ENCODE measurements around the gene ZBTB16. TPM values are rescaled to one million over a fixed set of nuclear protein-coding genes. Genes with fewer than 3 reads are reported as not detected.

The ZBTB16 gene
- total RNA-seq, 1 experiment from 2014 or later, result 0.21 TPM

GRCh38 chr11:114178656-114179055 is 119.1 kb downstream of the ZBTB16 start:
- no peak for TF ChIP-seq POLR2AphosphoS5 (IDR thresholded peaks at IDR 0.05; ENCODE audit: low read depth, low read length)
- TF ChIP-seq CTCF (IDR thresholded peaks at IDR 0.05), result no peak
- no peak for TF ChIP-seq REST (IDR thresholded peaks at IDR 0.05; ENCODE audit: insufficient read depth in 1 of 2, low read depth in 2 of 2, low read length in 1 of 2)
- no peak for TF ChIP-seq TCF7L2 (IDR thresholded peaks at IDR 0.05; ENCODE audit: low read depth, low read length)
- no peak for TF ChIP-seq SIN3A (IDR thresholded peaks at IDR 0.05; ENCODE audit: borderline replicate concordance, insufficient read depth, low read depth, low read length)
- CTCF ChIA-PET, result no interaction called here
- in situ Hi-C loops (cut with HindIII; ENCODE audit: low pct_unique_long_range_greater_than_20kb, low sequenced_read_pairs) (no loop called here), intact Hi-C loops (cut with micrococcal nuclease; ENCODE audit: unreplicated experiment) (no loop called here)
- Histone ChIP-seq H3K36me3 (ENCODE audit: control insufficient read depth, insufficient read depth, low read length) (no peaks in the 10 kb centered on the region), H3K9me3 (ENCODE audit: control insufficient read depth, insufficient read depth, low read depth, low read length) (no peaks in the 10 kb centered on the region), H3K27me3 (ENCODE audit: control insufficient read depth, insufficient read depth, low read length) (peaks cover 26% of the 10 kb centered on the region), H3K4me1 (ENCODE audit: control insufficient read depth, insufficient read depth, low read length) (no peaks in the 10 kb centered on the region), H3K4me3 (ENCODE audit: low read depth in 2 of 2, low read length in 2 of 2) (no peak overlapping the region), H3K27ac (ENCODE audit: low read length) (no peak overlapping the region)
- POLR2A ChIA-PET, result no interaction called here
- no TSS peak for BruUV-seq (replicated peaks)
- ATAC-seq, result no peak
- DNase-seq (ENCODE audit: low read depth, low spot score), result no peak

- intact Hi-C loops (cut with micrococcal nuclease; ENCODE audit: unreplicated experiment) (no loop called here), in situ Hi-C loops (cut with HindIII; ENCODE audit: low pct_unique_long_range_greater_than_20kb, low sequenced_read_pairs) (no loop called here)
- ATAC-seq (no peak), DNase-seq (ENCODE audit: low read depth, low spot score) (no peak)
- no peaks in the 10 kb centered on the region for H3K9me3 ChIP-seq (ENCODE audit: control insufficient read depth, insufficient read depth, low read depth, low read length)
- no peak overlapping the region for H3K4me3 ChIP-seq (ENCODE audit: low read depth in 2 of 2, low read length in 2 of 2)
- H3K27ac ChIP-seq (ENCODE audit: low read length), result no peak overlapping the region
- CTCF ChIA-PET, result interaction anchor here (0.7 kb wide), 1 partner anchor 95 kb away, joined by 3 read pairs; no protein-coding TSS in a partner anchor
- H3K4me1 ChIP-seq (ENCODE audit: control insufficient read depth, insufficient read depth, low read length), result no peaks in the 10 kb centered on the region
- TF ChIP-seq CTCF (IDR thresholded peaks at IDR 0.05), result no peak
- TF ChIP-seq SIN3A (IDR thresholded peaks at IDR 0.05; ENCODE audit: borderline replicate concordance, insufficient read depth, low read depth, low read length), result no peak
- TF ChIP-seq TCF7L2 (IDR thresholded peaks at IDR 0.05; ENCODE audit: low read depth, low read length), result no peak
- TF ChIP-seq REST (IDR thresholded peaks at IDR 0.05; ENCODE audit: insufficient read depth in 1 of 2, low read depth in 2 of 2, low read length in 1 of 2), result no peak
- TF ChIP-seq POLR2AphosphoS5 (IDR thresholded peaks at IDR 0.05; ENCODE audit: low read depth, low read length), result no peak
- no TSS peak for BruUV-seq (replicated peaks)
- POLR2A ChIA-PET, result no interaction called here
- no peaks in the 10 kb centered on the region for H3K36me3 ChIP-seq (ENCODE audit: control insufficient read depth, insufficient read depth, low read length)
- H3K27me3 ChIP-seq (ENCODE audit: control insufficient read depth, insufficient read depth, low read length), result peaks cover 26% of the 10 kb centered on the region
Observed at GRCh38 chr11:114179234-114179941, 119.9 kb downstream of the ZBTB16 start.

Data from Panc1 (cell line).